Muscle of back (tissue), 11 donors: ENCODE data around the gene FHOD3. TPM values are rescaled to one million over a fixed set of nuclear protein-coding genes. Genes with fewer than 3 reads are reported as not detected.
"Not testable (repeated sequence)": the region's sequence is repeated elsewhere in the genome, so short reads cannot be mapped to it uniquely, and the experiment has no call there.

ENCODE experiments used
- DNase-seq, 3 donors: peaks; one replicate each; pipeline versions ENCODE4 v3.0.0 to v3.0.0-alpha.2; 2013
- polyA plus RNA-seq, 10 donors: library from polyadenylated mRNA; unstranded; fragments of 120-200 nt; gene quantifications; one replicate each; pipeline ENCODE4 v1.2.1, GENCODE V29; 2013; ENCODE audit not compliant: insufficient read length in 10 of 10

The FHOD3 gene
- polyA plus RNA-seq, 10 donors: 18.0 to 41.0 (median 31.1) TPM

GRCh38 chr18:36350251-36350651, 52.7 kb downstream of the FHOD3 start:
- no peak for DNase-seq

GRCh38 chr18:36350839-36351469, 53.4 kb downstream of the FHOD3 start:
- DNase-seq: no peak

DNA sequence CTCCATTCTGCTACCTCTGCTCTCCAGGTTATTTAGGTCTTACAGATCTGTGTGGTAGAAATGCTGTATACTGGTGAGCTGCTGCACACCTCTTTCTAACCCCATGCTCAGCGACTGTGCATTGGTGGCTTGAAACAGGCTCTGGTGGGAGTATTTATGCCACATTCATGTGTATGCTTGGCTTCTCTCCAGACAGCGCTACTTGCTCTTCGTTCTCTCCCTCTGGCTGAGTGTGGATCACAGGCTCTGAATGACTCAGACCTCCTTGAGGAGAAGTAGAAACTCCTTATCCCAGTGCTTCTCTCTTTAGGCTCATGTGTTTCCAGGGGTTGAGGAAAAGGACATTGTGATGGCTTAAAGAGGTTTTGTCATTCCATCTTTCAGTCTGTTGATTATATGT, 54.9 kb downstream of the FHOD3 start:
- DNase-seq: peak in 1 of 3 donors; percentile 84

DNA sequence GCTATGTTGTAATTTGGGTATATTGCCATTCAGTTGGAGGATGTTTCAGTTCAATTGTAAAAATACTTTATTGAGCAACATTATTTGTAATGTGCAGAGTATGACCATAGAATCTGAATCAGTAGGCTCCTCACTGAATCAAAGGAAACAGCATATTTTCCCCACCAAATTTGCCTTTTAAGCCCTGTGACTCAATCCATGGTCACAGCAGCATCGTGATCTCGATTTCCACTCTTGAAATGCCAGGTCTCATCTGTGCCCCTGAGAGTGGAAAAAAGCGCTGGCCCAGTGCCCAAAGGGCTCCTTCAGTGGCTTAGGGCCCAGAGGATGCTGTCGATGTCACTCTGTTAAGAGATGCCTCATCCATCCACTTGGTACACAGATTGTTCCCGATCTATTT, 57.5 kb downstream of the FHOD3 start:
- peak in 1 of 3 donors; percentile 41 for DNase-seq

GRCh38 chr18:36355511-36355910, 58.0 kb downstream of the FHOD3 start:
- DNase-seq: no peak

DNA sequence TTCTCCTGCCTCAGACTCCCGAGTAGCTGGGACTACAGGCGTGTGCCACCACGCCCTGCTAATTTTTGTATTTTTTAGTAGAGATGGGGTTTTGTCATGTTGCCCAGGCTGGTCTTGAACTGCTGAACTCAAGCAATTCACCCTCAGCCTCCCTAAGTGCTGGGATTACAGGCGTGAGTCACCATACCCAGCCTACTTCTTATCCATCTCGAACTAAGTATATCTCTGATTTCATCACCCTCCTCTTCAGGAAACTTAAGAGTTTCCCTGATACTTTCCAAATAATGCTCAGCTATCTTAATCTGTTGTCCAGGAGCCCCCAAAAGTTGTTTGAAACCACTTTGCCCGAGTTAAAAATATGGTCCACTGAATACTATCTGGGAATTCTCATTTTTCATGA, 59.2 kb downstream of the FHOD3 start:
- DNase-seq: not testable (repeated sequence)

DNA sequence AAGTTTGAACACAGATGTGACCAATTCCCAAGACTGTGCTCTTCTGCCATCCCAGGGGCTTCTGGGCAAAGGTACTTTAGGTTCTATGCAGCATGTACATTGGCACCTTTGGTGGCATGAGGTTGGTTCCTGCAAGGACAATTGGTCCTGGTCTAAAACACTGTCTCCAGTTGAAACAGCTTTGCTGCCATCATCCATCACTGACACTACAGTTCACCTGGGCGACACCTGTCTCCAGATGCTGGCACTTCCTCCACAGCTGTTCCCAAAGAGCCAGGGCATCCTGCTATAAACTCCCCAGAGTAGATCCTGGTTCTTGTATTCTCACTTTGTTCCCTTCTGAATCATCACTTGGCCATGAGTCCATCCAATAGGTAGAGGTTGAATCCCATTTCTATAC, 60.6 kb downstream of the FHOD3 start:
- DNase-seq: no peak

DNA sequence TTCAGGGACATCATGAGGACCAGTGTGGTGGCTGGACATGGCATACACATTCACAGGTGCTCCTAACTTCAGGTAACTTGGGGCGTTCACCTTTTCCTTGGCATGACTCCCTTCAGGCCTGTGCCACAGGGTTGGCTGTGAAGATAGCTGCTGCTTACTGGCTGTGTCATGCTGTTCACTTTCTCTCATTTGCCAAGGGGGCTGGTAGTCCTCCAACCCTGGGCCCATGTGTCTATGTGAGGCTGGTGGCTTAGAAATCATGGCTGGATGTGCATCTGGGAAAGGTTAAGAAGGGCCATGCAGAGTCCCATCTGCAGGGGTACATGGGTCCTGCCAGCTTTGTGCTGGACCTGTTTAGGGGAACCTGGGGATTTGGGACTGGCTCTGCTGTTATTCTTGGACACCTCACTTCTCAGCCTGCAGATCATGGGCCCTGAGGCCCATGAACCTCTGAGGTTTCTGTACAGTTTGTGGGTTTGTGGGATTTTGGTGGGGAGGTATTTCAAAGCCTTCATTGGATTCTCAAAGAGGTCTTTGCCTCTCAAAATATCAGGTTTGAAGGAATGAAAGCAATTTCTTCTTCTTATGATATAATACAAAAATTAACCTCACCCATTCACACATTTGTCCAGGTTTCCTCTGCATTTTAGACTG, 62.9 kb downstream of the FHOD3 start:
- no peak for DNase-seq

GRCh38 chr18:36364911-36365624, 67.6 kb downstream of the FHOD3 start:
- no peak for DNase-seq

DNA sequence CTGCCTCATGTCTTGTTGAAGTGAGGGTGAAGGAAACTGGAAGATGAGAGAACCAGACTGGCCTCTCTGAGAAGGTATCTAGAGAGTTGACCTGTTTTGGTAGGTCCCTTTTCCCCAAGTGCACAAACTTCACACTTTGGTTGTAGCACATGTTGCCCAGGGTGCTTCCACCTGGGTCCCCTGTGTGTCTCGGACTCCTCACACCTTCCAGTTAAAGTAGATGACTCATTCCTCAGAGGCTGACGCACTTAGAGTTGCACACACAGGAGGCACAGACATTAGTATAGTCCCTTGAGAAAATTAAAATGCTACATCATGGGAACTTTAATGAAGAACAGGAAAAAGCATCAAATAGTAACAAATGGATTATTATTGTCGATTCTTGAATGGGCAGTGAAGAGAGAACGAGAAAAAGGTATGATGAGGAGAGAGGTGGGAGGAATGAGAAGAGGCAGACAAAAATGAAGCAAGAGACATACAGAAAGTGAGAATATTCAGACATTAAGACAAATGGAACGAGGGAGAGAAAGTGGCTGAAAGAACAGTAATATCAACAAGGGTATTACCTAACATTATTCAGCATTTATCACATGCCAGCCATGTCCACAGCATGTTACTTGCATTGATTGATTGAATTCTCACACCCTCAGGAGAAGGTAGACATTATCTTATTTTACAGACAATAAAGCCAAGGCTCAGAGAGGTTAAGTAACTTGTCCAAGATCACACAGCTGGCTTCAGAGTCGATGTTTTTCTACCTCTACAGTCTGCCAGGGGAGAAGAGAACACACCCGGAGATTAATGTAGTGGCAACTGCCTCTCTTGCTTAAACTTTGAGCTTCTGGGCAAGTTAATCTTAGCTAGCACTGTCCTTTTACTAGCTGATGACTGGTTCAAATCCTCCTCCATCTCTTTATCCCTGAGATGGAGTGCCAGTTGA, 68.6 kb downstream of the FHOD3 start:
- DNase-seq: no peak

DNA sequence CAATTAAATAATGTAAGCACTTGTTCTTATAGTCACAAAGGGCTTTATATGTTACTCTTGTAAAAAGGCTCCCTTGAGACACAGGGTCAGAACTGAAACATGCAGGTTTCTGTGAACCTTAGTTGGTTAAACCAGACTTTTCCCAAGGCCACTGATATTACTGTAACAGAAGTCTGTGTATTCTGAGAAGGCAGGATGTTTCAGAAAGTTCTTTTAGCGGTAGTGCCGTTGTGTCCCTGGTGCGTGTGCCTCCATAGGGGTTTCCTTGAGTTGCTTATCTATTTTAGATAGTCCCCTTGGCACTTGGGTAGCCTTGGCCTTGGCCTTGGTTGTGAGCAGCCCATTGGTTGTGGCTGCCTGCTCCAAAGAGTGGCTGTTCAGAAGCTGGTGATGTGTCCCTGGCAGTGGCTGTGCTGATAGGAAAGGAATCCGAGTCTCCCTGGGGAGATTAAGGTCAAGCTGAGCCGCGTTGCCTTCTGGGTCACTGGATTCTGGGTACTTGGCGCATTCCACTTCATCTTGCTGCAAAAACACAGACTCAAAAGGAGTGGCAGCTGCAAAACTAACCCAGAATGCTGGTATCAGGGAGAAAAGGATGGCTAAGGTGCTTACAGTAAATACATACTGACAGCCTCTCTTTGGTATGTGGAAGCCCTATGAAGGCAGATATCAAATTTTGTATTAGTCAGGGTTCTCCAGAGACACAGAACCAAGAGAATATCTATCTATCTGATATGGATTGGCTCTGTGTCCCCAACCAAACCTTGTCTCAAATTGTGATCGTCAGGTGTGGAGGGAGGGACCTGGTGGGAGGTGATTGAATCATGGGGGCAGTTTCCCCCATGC, 69.7 kb downstream of the FHOD3 start:
- no peak for DNase-seq

- peak in 1 of 3 donors; percentile 32 for DNase-seq
Observed at GRCh38 chr18:36368889-36369288, 71.4 kb downstream of the FHOD3 start.

DNA sequence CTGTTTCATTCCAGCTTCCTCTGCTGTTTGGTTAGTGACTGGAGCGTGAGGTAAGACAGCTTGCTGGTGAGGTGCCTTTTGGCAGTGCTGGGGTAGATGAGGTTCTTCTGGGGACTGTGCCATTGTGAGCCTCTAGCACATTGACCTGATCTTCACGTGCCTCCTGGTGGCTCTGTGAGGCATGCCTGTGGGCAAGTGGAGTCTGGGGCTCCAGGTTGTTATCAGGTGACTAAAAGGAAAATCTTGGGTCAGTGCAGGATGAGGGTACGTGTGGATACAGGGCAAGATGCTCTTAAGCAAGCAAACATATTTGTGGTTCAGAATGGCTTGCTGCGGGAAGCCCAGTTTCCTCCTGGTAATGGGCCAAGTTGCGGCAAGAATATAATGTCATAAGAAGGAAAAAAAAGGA, 75.4 kb downstream of the FHOD3 start:
- DNase-seq: peak in 1 of 3 donors; percentile 62

DNA sequence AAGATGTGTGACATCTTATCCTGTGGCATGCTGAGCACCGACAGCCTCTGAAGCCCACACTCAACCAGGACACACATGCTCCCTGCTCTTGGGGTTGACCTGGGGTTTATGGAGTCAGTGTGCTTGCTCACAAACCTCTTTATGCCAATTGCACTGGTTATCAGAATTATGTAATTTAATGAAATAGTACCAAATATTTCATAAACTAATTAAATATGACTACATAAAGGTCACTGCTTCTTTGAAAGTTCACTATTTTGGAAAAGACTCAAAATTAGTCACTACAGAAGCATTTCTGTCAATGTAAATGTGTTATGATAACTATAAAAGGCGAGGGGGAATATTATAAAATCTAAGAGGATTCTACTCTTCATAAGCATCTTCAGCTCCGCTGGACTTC, 76.7 kb downstream of the FHOD3 start:
- DNase-seq: no peak

- DNase-seq: no peak
Observed at GRCh38 chr18:36375118-36375517, 77.6 kb downstream of the FHOD3 start.

DNA sequence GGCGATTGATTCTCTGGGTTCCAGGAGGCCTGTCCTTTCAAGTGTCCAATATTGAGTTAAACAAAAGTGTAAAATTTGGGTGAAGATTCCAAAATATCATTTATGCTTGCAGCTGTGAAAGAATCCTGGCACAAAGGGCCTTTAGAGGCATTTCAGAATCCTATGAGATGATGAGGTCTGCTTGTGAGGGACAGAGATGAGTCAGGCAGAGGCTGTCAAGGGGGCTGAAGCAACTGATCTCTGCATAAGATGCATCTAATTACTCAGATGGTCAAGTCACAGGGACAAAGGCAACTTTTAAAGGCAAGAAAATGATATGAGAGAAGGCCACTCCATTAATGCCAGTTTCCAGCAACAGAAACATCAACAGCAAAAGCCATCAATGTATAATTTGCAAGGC, 78.8 kb downstream of the FHOD3 start:
- no peak for DNase-seq

DNA sequence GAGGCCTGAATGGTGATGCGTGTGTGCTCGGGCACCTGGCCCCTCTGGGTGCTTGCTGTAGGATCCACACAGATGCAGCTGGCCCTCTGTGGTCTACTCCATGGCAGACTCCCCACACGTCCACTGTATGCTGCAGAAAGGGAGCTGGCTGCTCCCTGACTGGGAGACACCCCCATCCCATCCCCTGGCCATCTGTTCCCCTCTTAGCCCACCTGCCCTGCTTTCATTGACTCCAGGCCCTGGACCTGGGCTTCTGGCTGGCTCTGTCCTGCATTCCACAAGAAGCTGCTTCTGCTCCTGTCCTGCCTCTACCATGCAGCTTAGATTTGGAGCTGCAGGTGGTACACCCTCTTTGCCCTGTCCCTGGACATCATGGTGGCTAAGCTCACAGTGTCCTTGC, 80.1 kb downstream of the FHOD3 start:
- no peak for DNase-seq

- DNase-seq: no peak
Observed at GRCh38 chr18:36378205-36378604, 80.7 kb downstream of the FHOD3 start.

DNA sequence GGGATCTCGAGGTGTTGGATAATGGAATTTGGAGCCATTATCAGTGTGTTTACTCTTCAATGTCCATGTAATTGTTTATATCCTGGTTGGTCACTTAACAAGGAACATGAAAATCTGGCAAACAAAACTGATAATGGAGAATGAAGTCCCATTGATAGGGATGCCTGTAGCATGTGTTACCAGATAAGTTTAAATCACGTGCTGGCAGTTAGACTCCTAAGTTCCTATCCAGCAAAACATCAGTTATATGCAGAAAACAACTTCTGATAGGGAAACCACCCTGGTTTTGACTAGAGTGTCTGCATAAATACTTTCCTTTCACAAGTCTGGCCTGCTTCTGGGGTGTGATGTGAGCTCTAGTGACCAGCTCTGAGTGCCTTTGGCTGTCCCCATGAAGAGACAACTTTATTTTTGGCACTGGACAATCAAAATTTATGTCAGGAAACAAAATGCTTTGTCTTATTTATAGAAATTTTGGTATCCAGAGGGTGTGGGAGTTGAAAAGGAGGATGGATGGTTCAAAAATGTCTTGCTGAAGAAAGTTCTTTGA, 82.0 kb downstream of the FHOD3 start:
- DNase-seq: no peak

DNA sequence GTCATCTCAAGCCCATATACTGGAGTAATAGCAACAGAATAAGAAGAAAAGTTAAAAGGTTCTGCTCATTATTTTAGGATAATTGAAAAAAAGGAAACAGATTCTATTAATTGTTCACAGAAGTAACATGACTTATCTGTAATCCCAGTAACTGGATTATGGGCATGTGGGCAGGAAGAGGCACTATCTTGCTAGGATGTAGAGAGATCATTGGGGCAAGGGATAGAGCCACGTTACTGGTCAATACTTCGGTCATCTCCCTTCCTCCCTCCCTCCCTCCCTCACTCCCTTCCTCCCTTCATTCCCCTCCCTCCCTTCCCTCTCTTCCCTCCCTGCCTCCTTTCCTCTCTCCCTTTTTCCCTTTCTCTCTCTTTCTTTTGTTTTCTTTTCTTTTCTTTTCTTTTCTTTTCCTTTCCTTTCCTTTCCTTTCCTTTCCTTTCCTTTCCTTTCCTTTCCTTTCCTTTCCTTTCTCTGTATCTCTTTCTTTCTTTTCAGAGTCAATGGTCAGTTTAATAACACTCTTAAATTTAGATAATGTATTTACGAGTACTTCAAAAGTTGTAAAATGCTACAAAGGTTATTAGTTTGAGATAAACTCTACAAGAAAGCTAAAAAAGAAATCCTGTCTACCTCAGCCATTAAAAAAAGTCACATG, 82.8 kb downstream of the FHOD3 start:
- no peak for DNase-seq
